Measurements from ENCODE around the gene HIF3A.
"Not testable (repeated sequence)": the region's sequence is repeated elsewhere in the genome, so short reads cannot be mapped to it uniquely, and the experiment has no call there.

The HIF3A gene

DNA sequence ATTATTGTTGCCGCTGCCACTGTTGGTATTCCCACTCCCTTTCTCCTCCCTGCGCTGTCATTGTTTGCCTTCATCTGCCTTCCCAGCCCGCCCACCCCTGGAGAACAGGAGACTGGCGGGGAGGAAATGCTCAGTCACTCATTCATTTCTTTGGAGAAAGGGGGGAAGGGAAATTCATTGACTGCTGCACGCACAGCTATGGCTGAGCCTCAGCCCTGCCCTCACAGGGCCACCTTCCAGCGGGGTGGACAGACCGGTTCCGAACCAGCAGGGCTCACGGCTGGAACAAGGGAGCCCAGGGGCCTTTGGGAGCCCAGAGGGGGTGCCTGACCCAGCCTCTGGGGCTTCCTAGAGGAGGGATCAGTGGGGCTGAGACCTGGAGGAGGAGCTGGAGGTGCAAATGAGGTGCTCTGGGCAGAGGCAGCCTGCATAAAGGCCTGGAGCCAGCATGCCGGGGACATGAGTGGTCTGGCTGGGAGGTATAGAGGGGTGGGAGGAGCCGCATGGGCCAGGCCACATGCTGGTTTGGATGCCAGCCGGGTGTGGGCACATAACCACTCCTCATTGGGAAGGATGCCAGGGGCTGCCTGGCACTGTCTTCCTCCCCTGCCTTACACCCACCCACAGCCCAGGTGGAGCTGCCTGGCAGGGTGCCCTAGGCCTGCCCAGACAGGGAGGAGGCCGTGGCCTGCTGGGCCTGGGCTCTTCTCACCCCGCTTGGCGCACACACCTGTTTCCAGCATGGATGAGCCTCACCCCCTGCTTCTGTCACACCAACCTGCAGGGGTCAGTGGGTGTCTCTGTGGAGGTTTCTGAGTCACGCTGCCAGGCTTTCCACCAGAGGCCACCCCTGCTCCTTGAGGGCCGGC lies 76.9 kb downstream of the HIF3A start:
- in situ Hi-C loops (cut with MboI; ENCODE audit: low pct_unique_long_range_greater_than_20kb, low sequenced_read_pairs, unreplicated experiment) = no loop called here
- DNase-seq (ENCODE audit: low spot score) = no peak
- TF ChIP-seq, protein P1, sequence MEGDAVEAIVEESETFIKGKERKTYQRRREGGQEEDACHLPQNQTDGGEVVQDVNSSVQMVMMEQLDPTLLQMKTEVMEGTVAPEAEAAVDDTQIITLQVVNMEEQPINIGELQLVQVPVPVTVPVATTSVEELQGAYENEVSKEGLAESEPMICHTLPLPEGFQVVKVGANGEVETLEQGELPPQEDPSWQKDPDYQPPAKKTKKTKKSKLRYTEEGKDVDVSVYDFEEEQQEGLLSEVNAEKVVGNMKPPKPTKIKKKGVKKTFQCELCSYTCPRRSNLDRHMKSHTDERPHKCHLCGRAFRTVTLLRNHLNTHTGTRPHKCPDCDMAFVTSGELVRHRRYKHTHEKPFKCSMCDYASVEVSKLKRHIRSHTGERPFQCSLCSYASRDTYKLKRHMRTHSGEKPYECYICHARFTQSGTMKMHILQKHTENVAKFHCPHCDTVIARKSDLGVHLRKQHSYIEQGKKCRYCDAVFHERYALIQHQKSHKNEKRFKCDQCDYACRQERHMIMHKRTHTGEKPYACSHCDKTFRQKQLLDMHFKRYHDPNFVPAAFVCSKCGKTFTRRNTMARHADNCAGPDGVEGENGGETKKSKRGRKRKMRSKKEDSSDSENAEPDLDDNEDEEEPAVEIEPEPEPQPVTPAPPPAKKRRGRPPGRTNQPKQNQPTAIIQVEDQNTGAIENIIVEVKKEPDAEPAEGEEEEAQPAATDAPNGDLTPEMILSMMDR (IDR thresholded peaks at IDR 0.05; ENCODE audit: extremely low read depth, insufficient read depth, missing control alignments) = no peak

- DNase-seq (ENCODE audit: low spot score) = no peak
- in situ Hi-C loops (cut with MboI; ENCODE audit: low pct_unique_long_range_greater_than_20kb, low sequenced_read_pairs, unreplicated experiment) = no loop called here
- TF ChIP-seq, protein P1 (IDR thresholded peaks at IDR 0.05; ENCODE audit: extremely low read depth, insufficient read depth, missing control alignments) = no peak
Observed at GRCh38 chr19:46374536-46375475, 78.0 kb downstream of the HIF3A start.

DNA sequence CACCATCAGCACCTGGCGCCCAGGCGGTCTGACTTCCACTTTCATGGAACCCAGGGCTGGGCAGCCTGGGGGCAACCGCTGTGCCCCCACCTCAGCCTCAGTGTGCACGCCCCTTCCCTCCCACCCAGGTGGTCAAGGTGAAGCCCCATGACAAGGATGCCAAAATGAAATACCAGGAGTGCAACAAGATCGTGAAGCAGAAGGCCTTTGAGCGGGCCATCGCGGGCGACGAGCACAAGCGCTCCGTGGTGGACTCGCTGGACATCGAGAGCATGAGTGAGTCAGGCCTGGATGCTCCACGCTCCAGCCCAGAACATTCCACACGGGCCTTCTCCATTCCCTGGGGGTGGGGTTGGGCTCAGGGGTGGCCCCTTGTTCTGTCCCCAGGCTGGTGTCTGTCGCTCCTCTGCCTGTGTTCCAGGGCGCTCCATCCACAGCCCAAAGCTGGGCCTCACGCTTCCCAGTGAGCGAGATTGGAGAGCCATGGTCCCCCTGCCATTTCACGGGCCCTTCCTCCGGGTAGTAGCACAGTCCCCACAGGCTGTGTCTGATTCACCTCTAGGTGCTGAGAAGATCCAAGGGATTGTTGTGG lies 78.7 kb downstream of the HIF3A start:
- in situ Hi-C loops (cut with MboI; ENCODE audit: low pct_unique_long_range_greater_than_20kb, low sequenced_read_pairs, unreplicated experiment); DNase-seq (ENCODE audit: low spot score): not testable (repeated sequence)

GRCh38 chr19:46376241-46377153 lies 79.7 kb downstream of the HIF3A start:
- in situ Hi-C loops (cut with MboI; ENCODE audit: low pct_unique_long_range_greater_than_20kb, low sequenced_read_pairs, unreplicated experiment) = no loop called here
- TF ChIP-seq, protein P1 (IDR thresholded peaks at IDR 0.05; ENCODE audit: extremely low read depth, insufficient read depth, missing control alignments) = no peak
- no peak for DNase-seq (ENCODE audit: low spot score)

- no peak for DNase-seq (ENCODE audit: low spot score)
- in situ Hi-C loops (cut with MboI; ENCODE audit: low pct_unique_long_range_greater_than_20kb, low sequenced_read_pairs, unreplicated experiment) = no loop called here
- TF ChIP-seq, protein P1 (IDR thresholded peaks at IDR 0.05; ENCODE audit: extremely low read depth, insufficient read depth, missing control alignments) = no peak
Observed at GRCh38 chr19:46378268-46378667, 81.4 kb downstream of the HIF3A start.

- TF ChIP-seq, protein P1 (IDR thresholded peaks at IDR 0.05; ENCODE audit: extremely low read depth, insufficient read depth, missing control alignments) = no peak
- in situ Hi-C loops (cut with MboI; ENCODE audit: low pct_unique_long_range_greater_than_20kb, low sequenced_read_pairs, unreplicated experiment) = no loop called here
- no peak for DNase-seq (ENCODE audit: low spot score)
Observed at GRCh38 chr19:46380690-46381089, 83.8 kb downstream of the HIF3A start.

Measured in GM13977 (cell line).